Measurements from ENCODE around the gene PTPRT.

The PTPRT gene

GRCh38 chr20:42376131-42376530 lies 813.6 kb downstream of the PTPRT start:
- no peak for DNase-seq (ENCODE audit: low read depth)

- no peak for DNase-seq (ENCODE audit: low read depth)
Measured at GRCh38 chr20:42373049-42373448, 816.7 kb downstream of the PTPRT start.

- DNase-seq (ENCODE audit: low read depth) = no peak
Measured at GRCh38 chr20:42370075-42370474, 819.6 kb downstream of the PTPRT start.

GRCh38 chr20:42368910-42369309 lies 820.8 kb downstream of the PTPRT start:
- no peak for DNase-seq (ENCODE audit: low read depth)

GRCh38 chr20:42366626-42367025 lies 823.1 kb downstream of the PTPRT start:
- no peak for DNase-seq (ENCODE audit: low read depth)

- no peak for DNase-seq (ENCODE audit: low read depth)
Measured at GRCh38 chr20:42364446-42364845, 825.3 kb downstream of the PTPRT start.

GRCh38 chr20:42361402-42361970 lies 828.2 kb downstream of the PTPRT start:
- DNase-seq (ENCODE audit: low read depth) = no peak

GRCh38 chr20:42360621-42361020 lies 829.1 kb downstream of the PTPRT start:
- no peak for DNase-seq (ENCODE audit: low read depth)

GRCh38 chr20:42359617-42360016 lies 830.1 kb downstream of the PTPRT start:
- DNase-seq (ENCODE audit: low read depth) = no peak

GRCh38 chr20:42352096-42352495 lies 837.6 kb downstream of the PTPRT start:
- DNase-seq (ENCODE audit: low read depth) = no peak

- no peak for DNase-seq (ENCODE audit: low read depth)
Measured at GRCh38 chr20:42350521-42350920, 839.2 kb downstream of the PTPRT start.

- DNase-seq (ENCODE audit: low read depth) = no peak
Measured at GRCh38 chr20:42346189-42347170, 843.2 kb downstream of the PTPRT start.

- no peak for DNase-seq (ENCODE audit: low read depth)
Measured at GRCh38 chr20:42341654-42342053, 848.1 kb downstream of the PTPRT start.

GRCh38 chr20:42340368-42340767 lies 849.3 kb downstream of the PTPRT start:
- no peak for DNase-seq (ENCODE audit: low read depth)

- no peak for DNase-seq (ENCODE audit: low read depth)
Measured at GRCh38 chr20:42338294-42339201, 851.2 kb downstream of the PTPRT start.

- DNase-seq (ENCODE audit: low read depth) = no peak
Measured at GRCh38 chr20:42336576-42336975, 853.1 kb downstream of the PTPRT start.

GRCh38 chr20:42319252-42320013 lies 870.3 kb downstream of the PTPRT start:
- no peak for DNase-seq (ENCODE audit: low read depth)

GRCh38 chr20:42313704-42314103 lies 876.0 kb downstream of the PTPRT start:
- DNase-seq (ENCODE audit: low read depth) = no peak

GRCh38 chr20:42309050-42309449 lies 880.7 kb downstream of the PTPRT start:
- no peak for DNase-seq (ENCODE audit: low read depth)

GRCh38 chr20:42308171-42308570 lies 881.5 kb downstream of the PTPRT start:
- DNase-seq (ENCODE audit: low read depth) = no peak

GRCh38 chr20:42295592-42295991 lies 894.1 kb downstream of the PTPRT start:
- DNase-seq (ENCODE audit: low read depth) = no peak

- DNase-seq (ENCODE audit: low read depth) = no peak
Measured at GRCh38 chr20:42294976-42295375, 894.7 kb downstream of the PTPRT start.

Data from EH (cell line).